Activated gamma-delta T cell (primary cell): ENCODE results near the gene METTL23.
"Not testable (repeated sequence)": the region's sequence is repeated elsewhere in the genome, so short reads cannot be mapped to it uniquely, and the experiment has no call there.

Experiments used
- DNase-seq: peaks from one replicate; lab custom pipeline; 2025; lab: John Stamatoyannopoulos, UW

METTL23 gene

GRCh38 chr17:76734080-76734840 is 7.6 kb downstream of the METTL23 start:
- no peak for DNase-seq

- DNase-seq: no peak
Measured at GRCh38 chr17:76735006-76735405, 8.4 kb downstream of the METTL23 start.

- no peak for DNase-seq
Measured at GRCh38 chr17:76735586-76736348, 9.1 kb downstream of the METTL23 start.

DNA sequence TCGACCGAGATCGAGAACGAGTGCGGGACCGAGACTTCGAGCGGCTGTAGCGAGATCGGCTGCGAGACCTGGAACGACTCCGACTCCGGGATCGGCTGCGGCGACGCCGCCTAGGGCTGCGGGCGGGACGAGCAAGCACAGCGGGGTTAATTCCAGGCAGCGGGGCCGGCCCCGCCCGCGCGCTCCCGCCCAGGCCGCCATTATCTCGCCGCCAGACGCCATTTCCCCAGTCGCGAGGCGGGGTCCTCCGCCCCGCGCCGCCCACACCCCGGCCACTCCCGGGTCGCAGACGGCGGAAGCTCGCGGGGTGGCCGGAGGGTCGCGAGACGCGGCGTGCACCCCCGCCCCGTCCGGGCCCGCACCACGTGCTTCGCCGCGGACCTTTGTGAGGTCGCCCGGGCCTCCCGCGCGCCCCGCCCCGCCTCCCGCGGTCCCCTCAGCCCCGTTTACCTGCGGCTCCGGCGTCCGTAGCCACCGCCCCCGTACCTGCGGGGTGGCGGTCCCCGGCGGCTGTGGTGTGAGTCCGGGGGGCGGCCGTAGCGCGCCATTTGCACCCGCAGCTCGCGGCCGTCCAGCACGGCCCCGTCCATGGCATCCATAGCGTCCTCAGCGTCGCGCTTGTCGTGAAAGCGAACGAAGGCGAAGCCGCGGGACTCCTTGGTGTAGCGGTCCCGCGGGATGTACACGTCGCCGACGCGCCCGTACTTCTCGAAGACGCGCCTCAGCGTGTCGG is 9.9 kb downstream of the METTL23 start:
- DNase-seq: peak; percentile 55

GRCh38 chr17:76737082-76737675 is 10.5 kb downstream of the METTL23 start, which contains the start of gene SRSF2:
TSS of gene SRSF2 (minus strand) at chr17:76737331. CDS start at chr17:76737160, 171 bp downstream.
- peak; percentile 98 for DNase-seq

GRCh38 chr17:76737676-76738467 is 11.2 kb downstream of the METTL23 start, which contains the start of gene MFSD11:
TSS of gene MFSD11 (plus strand) at chr17:76738119. CDS start at chr17:76738353, 234 bp downstream.
- DNase-seq: peak; percentile 94

DNA sequence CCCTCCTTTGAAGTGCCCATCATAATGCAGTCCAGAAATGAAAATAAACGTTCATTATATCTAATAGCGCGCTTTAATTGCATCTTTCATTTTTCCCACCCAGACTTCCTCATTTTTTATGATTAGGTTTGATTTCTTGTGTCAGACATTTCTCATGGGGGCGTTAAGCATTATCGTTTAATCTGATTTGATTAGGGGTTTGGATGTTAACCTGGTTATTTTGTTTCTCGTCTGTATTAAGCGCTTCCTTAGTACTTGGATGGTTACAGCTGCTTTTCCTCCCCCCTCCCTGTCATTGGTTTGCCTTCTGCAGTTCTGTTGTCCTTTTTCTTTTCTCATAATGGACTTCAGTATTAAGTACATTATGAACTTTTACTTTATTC is 11.8 kb downstream of the METTL23 start:
- no peak for DNase-seq

GRCh38 chr17:76739568-76740115 is 13.0 kb downstream of the METTL23 start:
- DNase-seq: not testable (repeated sequence)

GRCh38 chr17:76740329-76741118 is 13.9 kb downstream of the METTL23 start:
- no peak for DNase-seq

DNA sequence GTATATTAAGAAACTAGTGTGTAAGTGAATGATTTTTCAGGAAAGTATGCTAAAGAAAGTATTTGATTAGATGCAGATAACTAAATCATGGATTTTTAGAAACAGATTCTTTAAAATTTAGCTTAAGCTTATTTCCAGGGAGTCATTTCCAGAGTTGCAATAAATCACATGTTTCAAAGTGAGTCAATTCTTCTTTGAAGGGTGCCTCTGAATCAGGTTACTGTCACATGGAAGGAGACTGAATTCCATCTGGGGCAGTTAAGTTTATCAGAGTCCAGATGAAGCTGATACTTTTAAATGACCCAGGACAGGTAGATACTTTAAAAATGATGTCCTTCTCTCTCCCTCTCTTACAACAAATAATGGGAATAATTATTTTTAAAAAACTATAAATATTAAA is 16.3 kb downstream of the METTL23 start:
- DNase-seq: no peak

DNA sequence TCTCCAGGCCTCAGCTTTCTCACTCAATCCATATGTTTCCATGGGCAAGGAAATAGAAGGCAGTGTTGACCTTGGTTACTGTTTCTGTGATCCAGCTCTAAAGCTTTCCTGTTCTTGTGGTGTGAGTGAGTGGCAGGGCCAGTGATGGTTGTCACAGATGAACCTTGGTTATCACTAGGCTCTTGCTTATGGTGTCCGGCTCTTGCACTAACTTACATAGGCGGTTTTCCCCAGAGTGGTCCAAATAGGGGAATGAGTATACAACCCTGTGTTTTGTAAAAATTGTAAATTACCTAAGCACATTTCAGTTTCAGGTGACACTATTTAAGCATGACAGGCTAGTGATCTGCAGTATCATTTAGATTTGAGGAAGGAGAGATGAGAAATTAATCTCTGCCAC is 18.1 kb downstream of the METTL23 start:
- DNase-seq: no peak

DNA sequence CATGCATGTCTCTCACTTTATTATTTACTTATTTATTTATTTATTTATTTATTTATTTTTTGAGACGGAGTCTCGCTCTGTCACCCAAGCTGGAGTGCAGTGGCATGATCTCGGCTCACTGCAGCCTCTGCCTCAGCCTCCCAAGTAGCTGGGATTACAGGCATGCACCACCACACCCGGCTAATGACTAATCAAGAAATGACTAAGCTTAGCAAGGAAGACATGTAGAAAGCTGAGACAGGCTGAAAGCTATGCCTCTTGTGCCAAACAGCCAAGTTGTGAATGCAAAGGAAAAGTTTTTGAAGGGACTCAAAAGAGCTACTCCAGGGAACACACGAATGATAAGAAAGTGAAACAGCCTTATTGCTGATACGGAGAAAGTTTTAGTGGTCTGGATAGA is 19.1 kb downstream of the METTL23 start:
- not testable (repeated sequence) for DNase-seq

DNA sequence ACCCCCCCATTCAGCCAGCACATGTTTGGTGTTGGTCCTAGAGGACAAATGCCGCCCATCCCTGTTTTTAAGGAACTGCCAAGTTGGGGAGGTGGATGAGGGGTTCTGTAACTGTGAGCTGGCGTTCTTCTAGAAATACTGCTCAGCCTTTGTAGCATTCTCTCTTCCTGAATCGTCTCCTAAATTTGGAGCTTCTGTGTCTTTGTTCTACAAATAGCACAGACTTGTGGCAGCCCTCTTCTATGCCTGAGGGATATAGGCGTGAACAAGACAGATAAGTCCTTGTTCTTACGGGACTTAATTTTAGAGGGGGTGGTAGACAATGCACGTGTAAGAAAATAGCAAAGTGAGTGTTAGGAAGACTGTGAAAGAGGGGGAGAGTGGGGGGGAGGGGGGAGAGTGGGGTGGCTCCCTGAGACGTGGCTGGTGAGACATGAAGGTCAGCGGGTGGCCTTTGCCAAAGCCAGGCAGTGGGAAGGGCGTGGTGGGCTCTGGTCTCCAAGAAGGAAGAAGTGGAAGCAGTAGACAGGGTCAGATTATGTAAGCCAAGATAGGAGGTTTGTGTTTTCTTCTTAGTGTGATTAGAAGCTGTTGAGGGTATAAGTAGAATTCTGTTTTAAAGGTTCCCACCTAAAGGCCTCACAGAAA is 21.2 kb downstream of the METTL23 start:
- no peak for DNase-seq

DNA sequence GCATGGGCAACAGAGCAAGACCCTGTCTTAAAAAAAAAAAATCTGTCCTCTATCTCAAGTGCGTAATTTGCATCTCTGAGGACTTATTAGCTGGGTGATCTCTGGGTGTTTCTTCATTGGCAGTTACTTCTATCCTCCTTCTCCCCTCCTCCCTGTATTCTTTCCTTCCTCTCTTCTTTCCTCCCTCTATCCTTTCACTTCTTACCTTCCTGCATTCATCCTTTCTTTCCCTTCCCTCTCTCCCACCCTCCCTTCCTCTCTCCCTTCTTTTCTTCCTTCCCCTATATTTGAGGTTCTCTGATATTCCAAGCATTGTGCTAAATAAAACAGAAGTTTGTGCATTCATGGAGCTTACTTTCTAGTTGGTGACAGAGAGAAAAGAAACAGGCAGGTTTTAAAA is 22.0 kb downstream of the METTL23 start:
- no peak for DNase-seq

DNA sequence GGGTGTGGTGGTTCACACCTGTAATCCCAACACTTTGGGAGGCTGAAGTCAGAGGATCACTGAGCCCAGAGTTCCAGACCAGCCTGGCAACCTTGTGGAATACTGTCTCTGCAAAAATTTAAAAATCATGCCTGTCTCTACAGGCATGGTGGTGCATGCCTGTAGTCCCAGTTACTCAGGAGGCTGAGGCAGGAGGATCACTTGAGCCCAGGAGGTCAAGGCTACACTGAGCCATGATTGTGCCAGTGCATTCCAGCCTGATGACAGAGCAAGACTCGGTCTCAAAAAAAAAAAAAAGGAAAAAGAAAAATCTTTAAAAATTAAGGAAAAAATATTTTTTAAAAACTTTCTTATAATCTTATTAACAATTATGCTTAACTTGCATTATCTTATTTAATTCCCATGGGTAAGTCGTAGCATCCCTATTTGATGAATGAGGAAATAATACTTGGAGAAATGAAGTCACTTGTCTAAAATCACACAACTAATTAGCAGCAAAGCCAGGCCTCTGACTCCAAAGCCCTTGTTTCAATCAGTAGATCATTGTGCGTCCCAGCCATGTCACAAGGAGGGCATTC is 24.9 kb downstream of the METTL23 start:
- no peak for DNase-seq

DNA sequence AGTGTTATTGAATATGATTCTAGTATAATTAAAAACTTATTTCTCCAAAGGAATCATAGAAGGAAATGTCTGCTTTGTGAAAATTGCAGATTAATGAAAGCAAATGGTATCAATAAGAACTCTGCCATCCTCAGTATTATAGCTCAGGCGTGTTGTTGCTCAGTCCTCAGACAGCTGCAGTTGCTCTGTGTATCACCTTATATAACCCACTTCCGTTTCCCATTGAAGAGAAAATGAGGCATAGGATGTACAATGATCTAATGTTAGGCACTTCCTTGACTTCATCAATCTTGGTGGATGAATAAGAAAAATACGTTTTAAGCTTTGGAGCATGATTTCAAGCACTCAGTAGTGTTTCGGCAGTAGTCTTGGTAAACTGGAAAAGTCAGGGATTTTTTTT is 25.4 kb downstream of the METTL23 start:
- no peak for DNase-seq

DNA sequence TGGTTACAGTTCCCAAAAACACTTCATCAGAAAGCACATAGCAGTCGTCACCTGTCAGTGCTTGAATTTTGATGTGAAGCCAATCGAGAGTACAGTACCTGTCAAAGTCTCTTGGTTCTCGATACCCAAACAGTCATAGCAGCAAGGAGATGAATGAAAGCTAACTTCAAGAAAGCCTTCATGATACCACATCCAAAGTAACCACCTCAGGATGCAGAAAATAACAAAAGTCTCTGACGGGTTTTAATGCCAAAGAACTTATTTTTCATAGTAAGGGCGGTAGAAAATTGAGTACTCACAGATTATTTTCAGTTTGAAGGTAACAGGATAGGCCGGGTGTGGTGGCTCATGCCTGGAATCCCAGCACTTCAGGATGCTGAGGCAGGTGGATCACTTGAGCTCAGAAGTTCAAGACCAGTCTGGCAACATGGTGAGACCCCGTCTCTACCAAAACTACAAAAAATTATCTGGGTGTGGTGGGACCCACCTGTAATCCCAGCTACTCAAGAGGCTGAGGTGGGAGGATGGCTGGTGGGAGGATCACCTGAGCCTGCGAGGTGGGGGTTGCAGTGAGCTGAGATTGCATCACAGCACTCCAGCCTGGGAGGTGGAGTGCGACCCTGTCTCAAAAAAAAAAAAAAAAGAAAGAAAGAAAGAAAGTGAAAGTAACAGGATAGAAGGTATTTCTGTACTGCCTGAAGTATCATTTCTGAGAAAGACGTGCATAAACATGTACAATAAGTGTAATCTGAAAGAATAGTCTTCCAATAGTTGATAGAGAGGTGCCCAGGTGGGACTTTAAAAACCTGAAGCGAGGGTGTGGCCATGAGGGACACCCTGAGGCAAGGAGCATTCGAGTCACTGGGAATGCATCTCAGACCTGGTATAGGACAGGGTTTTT is 26.7 kb downstream of the METTL23 start:
- DNase-seq: no peak

DNA sequence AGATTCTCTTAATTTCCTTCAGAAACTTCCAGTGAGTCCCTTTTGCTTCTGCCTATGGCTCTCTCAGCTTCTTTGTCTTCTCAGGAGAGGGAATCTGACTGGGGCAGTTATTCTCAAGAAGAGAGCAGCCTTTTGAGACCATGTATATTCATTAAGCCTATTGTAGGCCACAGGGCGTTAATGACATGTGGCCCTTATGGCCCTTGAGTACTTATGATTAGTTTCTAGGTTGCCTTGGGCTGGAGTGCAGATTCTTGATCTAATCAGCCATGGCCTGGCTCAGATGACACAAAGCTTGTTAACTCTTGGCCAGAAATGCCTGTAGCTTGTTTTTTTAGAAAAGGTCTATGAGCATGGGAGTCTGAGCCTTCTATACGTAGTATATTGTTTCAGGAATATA is 28.6 kb downstream of the METTL23 start:
- DNase-seq: no peak
